ENCODE results near the gene C6orf141. TPM values are rescaled to one million over a fixed set of nuclear protein-coding genes. Genes with fewer than 3 reads are reported as not detected.

C6orf141 gene
- total and polyA plus RNA-seq, 2 of the 8 experiments (the other 6 are each of a cell fraction or from before 2014, with no cell fraction given), result 7.6 to 16.1 TPM

DNA sequence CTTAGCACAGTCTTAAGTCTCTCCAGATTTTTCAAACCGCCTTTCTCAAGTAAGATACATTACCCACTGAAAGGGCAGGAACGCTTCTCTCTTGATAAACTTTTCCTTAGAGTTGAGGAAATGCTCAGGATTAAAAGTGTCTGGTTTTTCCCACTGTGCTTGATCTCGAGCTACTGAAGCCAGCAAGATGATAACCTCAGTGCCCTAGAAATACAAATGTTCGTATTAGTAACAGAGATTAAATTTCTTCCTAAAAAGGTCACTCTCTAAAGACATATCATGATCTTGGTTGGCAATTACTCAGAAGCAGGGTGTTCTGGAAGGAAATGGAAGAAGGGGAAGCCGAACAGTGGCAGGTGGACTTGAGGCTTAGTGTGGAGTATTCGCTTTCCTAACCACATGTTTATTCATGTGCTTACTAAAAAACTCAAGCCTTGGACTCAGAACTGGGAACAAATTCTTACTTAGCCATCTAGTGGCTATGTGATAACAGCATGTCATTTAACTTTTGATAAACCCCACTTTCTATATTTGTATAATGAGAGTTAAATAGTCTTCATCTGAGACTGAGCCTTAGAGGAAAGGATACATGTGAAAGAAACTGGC lies 20.1 kb downstream of the C6orf141 start (continued):
- TF ChIP-seq CTBP2 (IDR thresholded peaks at IDR 0.05; ENCODE audit: borderline replicate concordance, insufficient read depth, insufficient read length, low read length) (no peak), YY1 (IDR thresholded peaks at IDR 0.05; ENCODE audit: low read depth, low read length) (no peak), CBX5 (IDR thresholded peaks at IDR 0.05; ENCODE audit: low read depth, low read length) (no peak), EGR1 (IDR thresholded peaks at IDR 0.05; ENCODE audit: borderline replicate concordance, low read depth, low read length) (no peak), EP300 (IDR thresholded peaks at IDR 0.05; ENCODE audit: borderline replicate concordance in 1 of 2, low read depth in 2 of 2, low read length in 2 of 2) (no peak), SP4 (IDR thresholded peaks at IDR 0.05; ENCODE audit: low read length) (no peak), SIN3A (conservative IDR thresholded peaks at IDR 0.05 in 1 of 2, IDR thresholded peaks at IDR 0.05 in 1 of 2; ENCODE audit: low read depth in 1 of 2, low read length in 2 of 2) (no peak)
- TF ChIP-seq, protein P1, sequence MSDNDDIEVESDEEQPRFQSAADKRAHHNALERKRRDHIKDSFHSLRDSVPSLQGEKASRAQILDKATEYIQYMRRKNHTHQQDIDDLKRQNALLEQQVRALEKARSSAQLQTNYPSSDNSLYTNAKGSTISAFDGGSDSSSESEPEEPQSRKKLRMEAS (IDR thresholded peaks at IDR 0.05), result no peak
